CD4-positive, alpha-beta T cell treated with Interleukin-2 at 100 ng/mL for 4 hours (primary cell): ENCODE data around the gene ATP6V1E1.

Source experiments
- DNase-seq: peaks from one replicate; pipeline ENCODE4 v3.0.0-alpha.2; 2020; ENCODE audit warnings: low spot score

Gene ATP6V1E1

DNA sequence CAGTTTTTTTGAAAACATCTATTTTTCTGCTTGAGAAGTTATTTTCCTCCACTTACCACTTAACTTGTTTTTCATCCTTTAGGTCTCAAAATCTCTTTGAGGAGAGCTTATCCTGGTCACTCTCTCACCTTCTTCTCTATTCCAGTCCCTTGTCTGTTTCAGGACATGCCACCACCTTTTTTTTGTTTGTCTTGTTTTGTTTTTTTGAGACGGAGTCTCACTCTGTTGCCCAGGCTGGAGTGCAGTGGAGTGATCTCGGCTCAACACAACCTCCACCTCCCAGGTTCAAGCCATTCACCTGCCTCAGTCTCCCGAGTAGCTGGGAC is 5.4 kb upstream of the ATP6V1E1 start:
- DNase-seq = no peak

DNA sequence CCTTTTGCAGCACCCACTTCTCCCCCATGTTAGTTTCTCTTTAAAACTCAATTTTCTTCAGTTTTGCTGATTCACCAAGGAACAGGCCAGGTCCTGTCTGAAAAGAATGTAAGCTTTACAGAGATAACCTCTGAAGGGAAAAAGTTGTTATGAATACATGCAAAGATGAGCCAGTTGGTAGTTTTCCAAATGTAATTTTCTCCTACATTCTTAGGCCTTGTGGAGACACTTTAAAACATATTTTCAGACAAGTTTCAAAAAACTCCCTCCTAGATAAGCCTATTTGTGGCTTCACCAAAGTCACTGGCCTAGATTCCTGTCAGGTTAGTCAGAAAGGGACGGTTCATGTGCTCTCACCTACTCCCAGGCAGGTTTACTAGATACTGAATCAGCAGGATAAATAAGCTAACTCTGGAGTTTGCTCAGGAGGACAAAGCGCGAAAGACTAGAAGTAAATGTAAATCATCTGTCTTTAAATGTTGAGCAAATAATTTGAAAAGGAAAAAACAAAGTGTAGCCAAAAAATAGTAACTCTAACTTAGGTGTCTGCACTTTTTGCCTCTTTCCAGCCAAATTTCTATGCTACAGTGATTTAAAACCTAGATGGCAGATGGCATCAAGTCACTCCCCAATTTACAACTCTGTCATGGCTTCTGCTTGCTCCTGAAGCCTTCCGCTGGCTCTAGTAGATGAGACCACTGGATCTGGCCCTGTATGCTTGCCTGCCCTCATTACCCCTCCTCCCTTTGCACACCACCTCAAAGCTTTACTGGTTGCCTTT is 4.9 kb upstream of the ATP6V1E1 start:
- DNase-seq = no peak

DNA sequence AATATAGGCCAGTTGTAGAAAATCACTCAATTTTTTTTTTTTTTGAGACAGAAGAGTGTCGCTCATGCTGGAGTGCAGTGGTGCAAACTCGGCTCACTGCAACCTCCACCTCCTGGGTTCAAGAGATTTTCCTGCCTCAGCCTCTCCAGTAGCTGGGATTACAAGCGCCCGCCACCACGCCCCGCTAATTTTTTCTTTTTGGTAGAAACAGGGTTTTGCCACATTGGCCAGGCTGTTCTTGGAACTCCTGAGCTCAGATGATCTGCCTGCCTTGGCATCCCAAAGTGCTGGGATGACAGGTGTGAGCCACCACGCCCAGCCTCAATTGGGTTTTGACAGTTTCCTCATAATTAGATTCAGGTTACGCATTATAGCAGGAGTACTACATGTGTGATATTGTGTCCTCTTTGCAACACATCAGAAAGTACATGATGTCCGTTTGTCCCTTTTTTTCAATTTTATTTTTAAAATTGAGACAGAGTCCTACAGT is 2.6 kb upstream of the ATP6V1E1 start:
- DNase-seq = no peak

DNA sequence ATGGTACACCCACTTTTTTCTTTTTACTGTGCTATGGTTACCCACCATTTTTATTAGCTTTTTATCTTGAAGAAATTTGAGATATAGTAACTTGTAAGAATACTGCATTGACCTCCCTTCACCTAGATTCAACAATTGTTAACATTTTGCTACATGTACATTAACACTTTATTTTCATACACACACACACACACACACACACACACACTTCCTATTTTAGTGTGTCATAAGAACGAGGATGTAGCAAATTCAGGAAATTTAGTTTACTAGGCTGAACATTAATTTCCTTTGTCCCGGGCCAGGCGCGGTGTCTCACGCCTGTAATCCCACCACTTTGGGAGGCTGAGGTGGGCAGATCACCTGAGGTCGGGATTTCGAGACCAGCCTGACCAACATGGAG is 1.1 kb upstream of the ATP6V1E1 start:
- DNase-seq = no peak

DNA sequence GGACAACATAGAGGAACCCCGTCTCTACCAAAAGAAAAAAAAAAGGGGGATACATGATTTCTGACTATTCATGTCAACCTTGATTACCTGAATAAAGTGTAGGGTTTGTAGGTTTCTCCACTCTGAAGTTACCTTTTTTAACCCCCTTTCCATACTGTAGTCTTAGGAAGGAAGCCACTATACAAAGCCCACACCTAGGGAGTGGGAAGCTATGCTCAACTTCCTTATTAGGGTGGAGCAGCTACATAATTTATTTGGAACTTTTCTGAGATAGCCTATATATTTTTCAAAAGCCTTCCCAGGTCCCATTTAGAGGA is 582 bp upstream of the ATP6V1E1 start:
- DNase-seq = no peak

DNA sequence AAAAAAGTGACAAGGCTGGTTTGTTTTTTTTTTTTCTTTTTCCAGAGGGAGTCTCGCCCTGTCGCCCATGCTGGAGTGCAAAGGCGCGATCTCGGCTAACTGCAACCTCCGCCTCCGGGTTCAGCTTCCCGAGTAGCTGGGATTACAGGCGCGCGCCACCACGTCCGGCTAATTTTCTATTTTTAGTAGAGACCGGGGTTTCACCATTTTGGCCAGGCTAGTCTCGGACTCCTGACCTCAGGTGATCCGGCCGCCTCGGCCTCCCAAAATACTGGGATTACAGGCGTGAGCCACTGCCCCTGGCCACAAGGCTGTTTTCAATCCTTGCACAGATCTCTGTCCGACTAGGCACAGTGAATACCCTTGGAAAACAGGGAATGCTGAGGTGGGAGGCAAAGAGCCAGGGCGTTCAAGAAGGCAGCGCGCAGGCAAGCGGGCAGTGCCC is 566 bp downstream of the ATP6V1E1 start:
- no peak for DNase-seq

DNA sequence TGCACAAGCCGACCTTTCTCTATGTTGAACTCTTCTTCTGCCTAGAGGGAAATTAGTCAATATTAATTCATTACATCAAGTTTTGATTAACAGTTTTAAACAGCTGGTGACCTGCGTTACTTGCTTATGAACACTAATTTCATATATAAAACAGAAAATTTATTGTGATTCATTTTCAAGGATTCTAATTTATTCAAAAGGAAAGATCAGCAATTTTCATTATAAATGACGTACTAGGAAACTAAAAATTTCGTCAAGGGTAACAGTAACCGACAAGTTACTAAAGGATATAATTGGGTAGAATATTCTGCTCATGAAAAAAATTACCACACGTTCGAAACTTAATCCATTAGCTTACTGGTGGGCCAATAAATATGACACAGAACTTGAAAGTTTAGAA is 15.3 kb downstream of the ATP6V1E1 start:
- no peak for DNase-seq

DNA sequence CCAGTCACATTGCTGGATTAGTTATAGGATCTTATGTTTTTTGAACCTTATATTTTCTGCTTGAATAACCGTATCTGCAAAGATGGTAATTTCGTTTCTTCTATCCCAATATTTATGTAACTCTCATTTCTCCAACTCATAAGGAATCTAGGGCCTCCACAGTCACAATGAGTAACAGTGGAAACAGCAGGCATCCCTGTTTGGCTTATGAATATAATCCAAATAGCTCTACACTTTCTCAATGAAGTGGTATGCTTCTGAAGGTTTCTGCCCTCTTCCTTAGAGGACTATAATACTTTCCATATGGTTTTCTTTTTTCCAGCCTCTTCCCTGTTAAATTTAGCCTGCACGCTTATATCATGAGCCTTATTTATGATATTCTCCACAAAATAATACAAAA is 16.5 kb downstream of the ATP6V1E1 start:
- no peak for DNase-seq

DNA sequence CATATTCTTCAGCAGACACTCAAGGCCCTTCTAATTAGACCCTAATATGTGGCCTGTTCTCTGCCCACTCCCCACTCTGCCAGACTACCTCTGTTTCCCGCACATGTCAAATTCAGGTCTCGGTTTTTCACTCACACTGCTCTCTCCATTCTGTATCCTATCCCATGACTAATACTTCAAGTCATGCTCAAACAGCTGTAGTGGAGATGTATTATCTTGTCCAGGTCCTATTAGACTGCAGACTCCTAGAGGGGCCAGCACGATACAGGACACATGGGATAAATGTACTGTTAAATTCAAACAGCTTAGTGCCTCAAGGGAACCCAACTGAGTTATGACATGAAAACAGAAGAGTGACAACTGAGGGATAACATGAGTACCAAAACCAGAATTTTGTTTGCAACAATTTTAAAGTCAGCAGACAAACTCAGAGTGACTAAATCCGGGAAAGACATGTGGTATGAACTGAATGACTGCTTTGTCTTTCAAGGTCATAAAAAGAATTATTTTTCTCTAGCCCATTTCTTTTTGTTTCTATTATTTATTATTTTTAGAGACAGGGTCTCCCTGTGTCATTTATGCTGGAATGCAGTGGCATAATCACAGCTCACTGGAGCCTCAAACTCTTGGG is 20.5 kb downstream of the ATP6V1E1 start:
- DNase-seq = no peak

DNA sequence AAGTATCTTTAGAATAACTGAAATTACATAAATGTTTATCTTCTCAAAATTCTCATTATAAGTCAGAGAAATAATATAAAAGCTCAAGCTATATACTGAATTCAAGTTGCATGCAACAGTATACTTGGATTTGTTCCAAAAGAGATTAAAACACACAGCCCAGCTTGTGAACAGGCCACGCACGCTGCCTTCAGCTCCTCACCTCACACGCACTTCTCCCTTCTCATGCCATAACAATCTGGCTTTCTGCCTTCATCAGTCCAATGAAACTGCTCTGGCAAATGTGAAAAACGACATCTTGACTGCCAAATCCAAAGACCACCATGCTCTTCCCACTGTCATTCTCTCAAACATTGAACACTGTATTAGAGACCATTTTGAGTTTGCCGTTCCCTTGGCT is 22.1 kb downstream of the ATP6V1E1 start:
- DNase-seq = no peak

DNA sequence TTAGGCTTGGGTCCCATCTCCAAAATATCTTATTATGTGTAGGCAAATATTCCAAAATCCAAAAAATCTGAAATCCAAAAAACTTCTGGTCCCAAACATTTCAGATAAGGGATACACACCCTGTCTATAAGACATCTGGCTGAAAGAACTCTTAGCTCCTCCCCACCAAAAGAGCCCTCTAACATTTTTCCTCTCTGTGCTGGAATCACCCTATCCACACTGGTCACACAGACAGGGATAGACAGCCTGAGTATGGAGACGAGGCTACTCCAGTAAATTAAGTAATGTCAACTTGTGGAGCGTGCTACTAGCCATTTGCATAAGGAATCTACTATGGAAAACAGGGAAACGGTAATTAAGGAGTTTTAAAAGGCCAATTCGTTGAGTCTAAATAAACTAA is 24.9 kb downstream of the ATP6V1E1 start:
- DNase-seq = no peak

DNA sequence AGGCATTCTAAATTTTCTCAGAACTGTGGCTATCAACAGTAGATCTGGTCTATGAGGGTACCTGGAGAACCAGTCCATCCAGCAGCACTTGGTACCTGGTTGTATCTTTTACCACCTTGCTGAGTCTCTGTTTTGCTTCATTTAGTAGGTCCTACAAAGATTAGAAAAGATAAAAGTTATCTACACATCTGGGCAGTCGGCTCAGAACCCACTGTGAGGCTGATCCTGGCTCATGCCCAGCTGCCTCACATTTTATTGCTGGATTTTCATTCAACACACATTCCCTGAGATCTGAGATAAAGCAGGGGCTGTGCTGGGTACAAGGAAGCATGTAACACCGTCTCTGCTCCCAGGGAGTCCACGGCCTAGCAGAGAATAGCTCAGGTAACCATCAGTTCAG is 27.5 kb downstream of the ATP6V1E1 start:
- no peak for DNase-seq

DNA sequence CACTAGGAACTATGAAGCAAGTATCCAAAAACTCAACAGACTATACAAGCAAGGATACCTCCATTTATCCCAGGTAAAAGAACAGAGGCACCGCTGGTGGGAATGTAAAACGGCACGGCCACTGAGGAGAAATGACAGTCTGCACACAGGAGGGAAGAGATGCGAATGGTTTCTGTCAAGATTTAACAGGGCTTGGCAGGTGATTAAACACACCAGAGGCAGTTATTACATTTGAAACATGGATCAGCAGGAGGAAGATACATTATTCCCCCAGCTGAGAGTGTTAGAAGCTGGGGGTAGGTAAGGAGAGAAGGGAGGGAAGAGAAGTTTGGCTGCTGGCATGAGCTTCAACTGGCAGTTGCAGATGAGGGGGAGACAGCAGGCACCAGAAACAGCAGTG is 30.2 kb downstream of the ATP6V1E1 start:
- DNase-seq = no peak

DNA sequence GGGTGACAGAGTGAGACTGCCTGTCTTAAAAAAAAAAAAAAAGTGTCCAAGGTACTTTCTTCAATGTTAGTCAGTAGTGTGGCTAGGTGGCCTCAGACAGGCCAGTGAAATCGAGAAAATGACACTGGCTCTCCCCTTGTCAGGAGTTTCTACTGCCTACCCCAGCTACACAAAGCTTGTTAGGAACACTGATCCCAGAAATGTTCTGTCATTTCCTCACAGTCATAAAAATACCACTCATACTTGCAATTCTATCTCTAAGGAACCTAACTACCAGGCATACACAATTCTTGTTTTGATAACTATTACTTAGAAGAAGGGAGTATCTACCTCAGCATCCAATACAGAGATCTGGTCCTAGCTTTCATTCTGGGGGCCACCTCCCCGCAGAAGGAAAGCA is 31.3 kb downstream of the ATP6V1E1 start:
- DNase-seq = no peak

DNA sequence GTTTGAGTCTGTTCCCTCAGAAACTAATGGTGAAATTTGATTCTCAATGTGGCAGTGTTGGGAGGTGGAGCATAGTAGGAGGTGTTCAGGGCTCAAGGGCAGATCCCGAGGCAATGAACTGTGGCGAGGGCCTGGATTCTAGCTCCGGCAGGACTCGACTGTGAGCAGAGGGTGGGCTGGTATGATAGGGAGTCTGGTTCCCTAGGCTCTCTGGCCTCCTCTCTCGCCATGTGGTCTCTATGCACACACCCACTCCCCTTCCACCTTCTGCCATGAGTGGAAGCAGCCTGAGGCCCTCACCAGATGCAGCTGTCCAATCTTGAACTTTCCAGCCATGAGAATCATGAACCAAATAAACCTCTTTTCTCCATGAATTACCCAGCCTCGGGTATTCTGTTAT is 32.3 kb downstream of the ATP6V1E1 start:
- no peak for DNase-seq

DNA sequence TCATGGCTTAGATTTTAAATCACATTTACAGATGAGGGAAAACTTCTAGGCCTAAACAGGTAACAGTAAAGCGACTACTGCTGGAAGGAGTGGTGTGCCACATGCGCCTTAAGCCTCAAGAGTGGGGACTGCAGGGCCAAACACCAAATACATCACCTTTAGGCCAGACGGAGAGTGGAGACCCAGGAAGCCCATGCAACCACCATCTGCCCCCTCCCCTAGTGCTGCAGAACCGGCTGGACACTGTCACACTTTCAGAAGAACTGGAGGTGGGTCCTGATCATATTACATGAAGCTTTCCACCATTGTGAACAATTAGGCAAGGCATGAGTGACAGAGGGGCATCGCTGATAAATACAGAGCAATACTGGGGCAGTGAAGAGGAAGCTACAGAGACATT is 36.3 kb downstream of the ATP6V1E1 start:
- DNase-seq = no peak

DNA sequence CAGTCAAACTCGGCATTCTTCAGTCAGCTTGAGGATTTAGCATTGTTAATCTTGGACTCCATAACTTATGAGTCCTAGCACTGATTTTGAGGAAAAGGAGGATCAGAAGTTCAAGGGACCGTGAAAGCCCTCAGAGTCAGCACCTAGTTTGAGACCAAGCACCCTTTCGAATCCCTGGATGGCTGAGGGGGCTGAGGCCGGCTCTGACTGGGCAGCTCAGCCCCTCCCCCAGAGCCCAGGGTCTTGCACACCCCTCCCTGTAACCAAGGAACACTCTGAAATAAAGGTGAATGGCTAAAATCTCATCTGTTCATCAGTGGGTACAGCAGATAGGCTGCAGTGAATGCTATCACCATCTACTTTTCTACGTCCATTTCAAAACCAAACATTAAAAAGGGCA is 38.0 kb downstream of the ATP6V1E1 start:
- no peak for DNase-seq

DNA sequence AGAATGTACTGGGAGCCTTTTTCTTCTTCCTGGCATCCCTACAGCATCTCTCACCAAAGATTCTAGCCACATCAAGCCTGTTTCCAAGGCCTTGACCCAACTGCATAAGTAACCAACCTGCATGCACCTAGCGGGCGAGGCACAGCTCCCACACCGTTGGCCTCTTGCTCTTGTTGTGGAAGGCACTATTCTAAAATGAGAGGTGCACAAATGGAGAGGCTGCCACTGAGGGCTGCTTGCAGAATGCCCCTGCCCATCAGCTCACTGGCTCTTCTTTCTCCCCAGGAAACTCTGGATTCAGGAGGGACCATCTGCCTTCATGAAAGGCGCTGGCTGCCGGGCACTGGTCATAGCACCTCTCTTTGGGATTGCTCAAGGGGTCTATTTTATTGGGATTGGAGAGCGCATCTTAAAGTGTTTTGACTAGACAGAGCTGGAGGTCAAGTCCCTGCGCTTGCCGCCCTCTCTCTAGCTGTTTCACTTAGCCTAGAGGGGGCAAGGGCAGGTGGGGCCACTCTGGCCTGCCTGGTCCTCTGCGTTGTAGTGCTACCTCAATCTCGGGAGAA is 38.7 kb downstream of the ATP6V1E1 start:
- no peak for DNase-seq

DNA sequence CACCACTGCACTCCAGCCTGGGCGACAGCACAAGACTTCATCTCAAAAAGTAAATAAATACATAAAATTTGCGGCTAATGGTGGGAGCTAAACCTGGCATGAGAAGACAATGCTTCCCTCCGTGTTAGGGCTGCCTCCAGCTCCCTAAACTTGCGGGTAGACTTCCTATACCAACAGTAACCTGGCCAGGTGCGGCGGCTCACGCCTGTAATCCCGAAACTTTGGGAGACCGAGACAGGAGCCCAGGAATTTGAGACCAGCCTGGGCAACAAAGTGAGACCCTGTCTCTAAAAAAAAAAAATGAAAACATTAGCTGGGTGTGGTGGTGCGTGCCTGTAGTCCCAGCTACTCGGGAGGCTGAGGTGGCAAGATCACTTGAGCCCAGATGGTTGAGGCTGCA is 39.9 kb downstream of the ATP6V1E1 start:
- DNase-seq = no peak

DNA sequence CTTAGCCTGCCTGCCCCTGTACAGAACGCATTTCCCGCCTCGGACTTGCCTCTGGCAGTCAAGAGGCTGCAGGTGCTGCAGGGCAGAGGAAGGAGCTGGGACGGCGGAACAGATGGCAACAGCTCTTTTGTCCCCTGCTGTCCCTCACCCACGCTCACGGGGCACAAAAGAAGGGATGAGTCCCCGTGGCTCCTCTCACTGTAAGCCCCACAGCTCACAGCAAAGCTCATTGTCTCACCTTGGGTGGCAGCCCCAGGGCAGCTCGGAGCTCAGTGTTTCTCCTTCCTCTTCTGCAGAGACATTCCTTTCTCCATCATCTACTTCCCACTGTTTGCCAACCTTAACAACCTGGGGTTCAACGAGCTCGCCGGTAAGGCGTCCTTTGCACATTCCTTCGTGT is 40.9 kb downstream of the ATP6V1E1 start:
- no peak for DNase-seq

DNA sequence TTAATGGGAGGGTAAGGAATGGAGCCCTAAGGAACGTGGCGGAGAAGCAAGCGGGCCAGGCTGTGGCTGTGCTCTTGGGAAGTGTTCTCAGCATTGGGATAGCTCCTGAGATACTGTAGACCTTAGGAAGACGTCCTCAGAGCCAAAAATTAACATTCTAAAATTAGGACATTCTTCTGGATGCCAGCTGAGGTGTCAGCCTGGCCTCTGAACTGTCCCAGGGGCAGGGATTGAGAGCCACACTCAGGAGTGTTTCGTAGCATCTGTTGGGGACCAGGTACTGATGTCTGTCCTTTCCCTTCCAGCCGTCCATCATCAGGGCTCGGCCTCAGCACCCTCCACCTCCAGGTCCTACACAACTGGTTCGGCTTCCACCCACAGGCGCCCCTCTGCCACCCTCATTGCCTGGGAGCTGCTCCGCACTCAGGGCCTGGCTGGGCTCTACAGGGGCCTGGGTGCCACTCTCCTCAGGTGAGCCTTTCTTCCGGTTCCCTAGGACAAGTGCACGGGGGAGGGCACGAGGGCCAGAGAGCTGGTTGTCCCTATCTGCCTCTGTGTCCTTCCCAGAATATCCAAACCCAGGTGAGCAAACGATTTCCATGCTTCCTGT is 41.6 kb downstream of the ATP6V1E1 start:
- DNase-seq = no peak

DNA sequence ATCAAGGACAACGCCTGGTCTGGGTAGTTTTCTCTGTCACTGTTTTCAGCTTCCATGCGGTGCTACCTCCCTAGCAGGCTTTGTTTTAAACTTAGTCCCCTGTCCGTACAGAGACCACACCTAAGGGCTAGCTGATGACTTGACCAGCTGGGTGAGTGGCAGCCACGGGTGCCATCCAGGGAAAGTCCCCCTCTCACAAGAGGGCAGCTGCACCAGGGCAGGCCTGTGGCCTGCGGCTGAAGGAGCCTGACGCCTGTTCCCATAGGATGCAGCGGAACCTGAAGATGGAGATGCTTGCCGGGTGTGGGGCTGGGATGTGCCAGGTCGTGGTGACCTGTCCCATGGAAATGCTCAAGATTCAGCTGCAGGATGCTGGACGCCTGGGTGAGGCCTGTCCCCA is 45.4 kb downstream of the ATP6V1E1 start:
- DNase-seq = no peak

DNA sequence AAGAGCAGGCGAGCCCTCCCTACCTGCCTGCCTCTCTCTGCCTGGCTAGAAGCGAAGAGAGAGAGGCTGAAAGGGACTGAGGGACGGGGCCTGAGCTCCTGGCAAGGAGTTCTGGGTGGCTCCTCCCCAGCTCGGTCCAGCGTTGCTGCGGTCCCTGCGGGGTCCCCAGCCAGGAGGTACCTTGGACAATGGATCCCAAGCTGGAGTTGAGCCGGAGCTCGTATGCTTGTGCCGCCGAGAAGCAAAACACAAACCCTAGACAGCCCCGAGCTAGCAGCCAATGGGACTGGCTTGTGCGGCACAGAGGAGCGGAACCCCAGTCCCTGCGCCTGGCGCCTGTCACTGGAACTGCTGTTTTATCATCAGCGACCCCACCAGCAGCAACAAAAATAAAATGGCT is 46.9 kb downstream of the ATP6V1E1 start:
- no peak for DNase-seq
